ENCODE results near the gene WWC2. TPM values are rescaled to one million over a fixed set of nuclear protein-coding genes. Genes with fewer than 3 reads are reported as not detected.

WWC2 gene
- total RNA-seq, 1 donor from 2014 or later: 0.47 TPM

GRCh38 chr4:183252959-183253358 lies 153.9 kb downstream of the WWC2 start:
- CTCF ChIA-PET: interaction anchor here (1.9 to 4.0 kb wide), 2 partner anchors 179 to 314 kb away, joined by 4 to 17 read pairs; no protein-coding TSS in a partner anchor
- no peak overlapping the region for H3K4me3 Mint-ChIP-seq
- ATAC-seq (ENCODE audit: low read depth): no peak
- no peak for DNase-seq
- no peak overlapping the region for H3K27ac Mint-ChIP-seq
- H3K27me3 Mint-ChIP-seq: peaks cover 3% of the 10 kb centered on the region
- no peaks in the 10 kb centered on the region for H3K4me1 Mint-ChIP-seq
- intact Hi-C loops (cut with micrococcal nuclease): no loop called here
- TF ChIP-seq CTCF (IDR thresholded peaks at IDR 0.05): no peak
- H3K36me3 Mint-ChIP-seq (ENCODE audit: low read depth): no peaks in the 10 kb centered on the region
- POLR2A ChIA-PET: no interaction called here
- H3K9me3 Mint-ChIP-seq: no peaks in the 10 kb centered on the region

GRCh38 chr4:183253451-183253850 lies 154.4 kb downstream of the WWC2 start:
- H3K27ac Mint-ChIP-seq: no peak overlapping the region

GRCh38 chr4:183254162-183254561 lies 155.1 kb downstream of the WWC2 start:
- no peak for ATAC-seq (ENCODE audit: low read depth)
- Mint-ChIP-seq H3K27me3 (peaks cover 4% of the 10 kb centered on the region), H3K4me1 (no peaks in the 10 kb centered on the region), H3K9me3 (no peaks in the 10 kb centered on the region), H3K36me3 (ENCODE audit: low read depth) (no peaks in the 10 kb centered on the region), H3K27ac (no peak overlapping the region), H3K4me3 (no peak overlapping the region)
- ChIA-PET CTCF (interaction anchor here (1.9 kb wide), 1 partner anchor 181 kb away, joined by 4 read pairs; no protein-coding TSS in a partner anchor), POLR2A (no interaction called here)
- TF ChIP-seq CTCF (IDR thresholded peaks at IDR 0.05): no peak
- no peak for DNase-seq
- intact Hi-C loops (cut with micrococcal nuclease): no loop called here

More at GRCh38 chr4:183253451-183253850, 154.4 kb downstream of the WWC2 start:
- ChIA-PET POLR2A (no interaction called here), CTCF (interaction anchor here (1.9 kb wide), 1 partner anchor 180 kb away, joined by 4 read pairs; no protein-coding TSS in a partner anchor)
- H3K4me1 Mint-ChIP-seq: no peaks in the 10 kb centered on the region
- DNase-seq (no peak), ATAC-seq (ENCODE audit: low read depth) (no peak)
- H3K27me3 Mint-ChIP-seq: peaks cover 3% of the 10 kb centered on the region
- no peak for TF ChIP-seq CTCF (IDR thresholded peaks at IDR 0.05)
- intact Hi-C loops (cut with micrococcal nuclease): no loop called here
- no peaks in the 10 kb centered on the region for H3K36me3 Mint-ChIP-seq (ENCODE audit: low read depth)
- no peaks in the 10 kb centered on the region for H3K9me3 Mint-ChIP-seq
- H3K4me3 Mint-ChIP-seq: no peak overlapping the region

GRCh38 chr4:183255487-183255886 lies 156.4 kb downstream of the WWC2 start:
- no peak overlapping the region for H3K4me3 Mint-ChIP-seq
- DNase-seq: no peak
- no peaks in the 10 kb centered on the region for H3K9me3 Mint-ChIP-seq
- POLR2A ChIA-PET: no interaction called here
- no peak overlapping the region for H3K27ac Mint-ChIP-seq
- intact Hi-C loops (cut with micrococcal nuclease): no loop called here
- TF ChIP-seq CTCF (IDR thresholded peaks at IDR 0.05): no peak
- peaks cover 6% of the 10 kb centered on the region for H3K27me3 Mint-ChIP-seq
- H3K36me3 Mint-ChIP-seq (ENCODE audit: low read depth): no peaks in the 10 kb centered on the region
- ATAC-seq (ENCODE audit: low read depth): no peak
- H3K4me1 Mint-ChIP-seq: no peaks in the 10 kb centered on the region
- CTCF ChIA-PET: interaction anchor here (1.5 kb wide), 1 partner anchor 316 kb away, joined by 3 read pairs; no protein-coding TSS in a partner anchor

- ChIA-PET POLR2A (no interaction called here), CTCF (interaction anchor here (0.6 to 1.5 kb wide), 3 partner anchors 182 to 317 kb away, joined by 3 to 4 read pairs (median 3); no protein-coding TSS in a partner anchor)
- ATAC-seq (ENCODE audit: low read depth) (no peak), DNase-seq (no peak)
- Mint-ChIP-seq H3K9me3 (no peaks in the 10 kb centered on the region), H3K4me3 (no peak overlapping the region), H3K36me3 (ENCODE audit: low read depth) (no peaks in the 10 kb centered on the region), H3K27me3 (peaks cover 6% of the 10 kb centered on the region), H3K4me1 (no peaks in the 10 kb centered on the region), H3K27ac (no peak overlapping the region)
- intact Hi-C loops (cut with micrococcal nuclease): loop anchor here (1.0 kb wide), 1 partner anchor 318 kb away; no protein-coding TSS in a partner anchor
- no peak for TF ChIP-seq CTCF (IDR thresholded peaks at IDR 0.05)
Measured at GRCh38 chr4:183256343-183256742, 157.3 kb downstream of the WWC2 start.
